NAMALWA (cell line): ENCODE results near the gene CBX5.

Source experiments
- DNase-seq: peaks from one replicate; pipeline ENCODE4 v3.0.0-alpha.2; 2015; ENCODE audit warnings: low spot score

Gene CBX5

GRCh38 chr12:54222609-54223008 is 57.3 kb downstream of the CBX5 start:
- no peak for DNase-seq

GRCh38 chr12:54221402-54221984 is 58.4 kb downstream of the CBX5 start:
- no peak for DNase-seq

- no peak for DNase-seq
These were observed 59.4 kb downstream of the CBX5 start for GRCh38 chr12:54220567-54220966.

GRCh38 chr12:54220092-54220557 is 59.8 kb downstream of the CBX5 start:
- DNase-seq = peak; percentile 90

GRCh38 chr12:54217774-54218241 is 62.1 kb downstream of the CBX5 start:
- peak; percentile 93 for DNase-seq

- peak; percentile 91 for DNase-seq
These were observed 62.9 kb downstream of the CBX5 start for GRCh38 chr12:54216797-54217661.

GRCh38 chr12:54215989-54216796 is 63.7 kb downstream of the CBX5 start:
- DNase-seq = peak; percentile 69

- peak; percentile 95 for DNase-seq
These were observed 65.1 kb downstream of the CBX5 start for GRCh38 chr12:54214553-54215406.

GRCh38 chr12:54213079-54213478 is 66.8 kb downstream of the CBX5 start:
- DNase-seq = no peak

- no peak for DNase-seq
These were observed 68.0 kb downstream of the CBX5 start for GRCh38 chr12:54211920-54212319.

GRCh38 chr12:54210400-54210790 is 69.5 kb downstream of the CBX5 start:
- DNase-seq = no peak

- no peak for DNase-seq
These were observed 71.3 kb downstream of the CBX5 start for GRCh38 chr12:54208591-54208990.

GRCh38 chr12:54207539-54208294 is 72.2 kb downstream of the CBX5 start:
- peak; percentile 86 for DNase-seq

- no peak for DNase-seq
These were observed 73.1 kb downstream of the CBX5 start for GRCh38 chr12:54206791-54207190.

- no peak for DNase-seq
These were observed 75.6 kb downstream of the CBX5 start for GRCh38 chr12:54204316-54204715.

- peak; percentile 77 for DNase-seq
These were observed 78.7 kb downstream of the CBX5 start for GRCh38 chr12:54201001-54201794.

GRCh38 chr12:54200412-54200811 is 79.5 kb downstream of the CBX5 start:
- no peak for DNase-seq

- no peak for DNase-seq
These were observed 80.0 kb downstream of the CBX5 start for GRCh38 chr12:54199917-54200316.

- no peak for DNase-seq
These were observed 80.9 kb downstream of the CBX5 start for GRCh38 chr12:54199034-54199433.

GRCh38 chr12:54197431-54197909 is 82.5 kb downstream of the CBX5 start:
- DNase-seq = peak; percentile 71
